B cell (primary cell): Measurements from ENCODE around the gene APOB. TPM values are rescaled to one million over a fixed set of nuclear protein-coding genes. Genes with fewer than 3 reads are reported as not detected.

ENCODE experiments used
- ATAC-seq: fragments of 200-7000 bp; cut with Tn5 transposase; one replicate; pipeline ENCODE4 v1.10.0; 2021; ENCODE audit warnings: low read depth, mild to moderate bottlenecking, moderate number of reproducible peaks, moderate library complexity
- CTCF ChIA-PET: fragments of 350-600 bp; sonication (Branson Sonifier 250); formaldehyde crosslinking; loops from one replicate; lab custom pipeline; 2021; ENCODE audit warnings: antibody characterized with exemption, inconsistent platforms; lab: Charles Lee
- POLR2A ChIA-PET: fragments of 350-600 bp; sonication (Branson Sonifier 250); formaldehyde crosslinking; loops from one replicate; lab custom pipeline; 2021; ENCODE audit warnings: antibody characterized with exemption; lab: Charles Lee
- DNase-seq: peaks from one replicate; pipeline ENCODE4 v3.0.0; 2013
- H2AFZ ChIP-seq: 2 replicates; pipeline ENCODE4 v1.6.1; 2012; ENCODE audit warnings: mild to moderate bottlenecking, low read depth, low read length; ENCODE audit not compliant: insufficient read depth, poor library complexity, severe bottlenecking
- H3K27ac ChIP-seq, 2 donors: 1 replicate in 1 of 2; 2 replicates in 1 of 2; pipeline ENCODE4 v1.5.1; 2012 to 2013; ENCODE audit warnings: low read length in 2 of 2, mild to moderate bottlenecking in 2 of 2, moderate library complexity in 1 of 2
- H3K27me3 ChIP-seq, 4 experiments: fragments of 200-600 bp in 1 of 4; sonication (generic) in 1 of 4; replicated peaks in 1 of 4; 1 replicate in 2 of 4; 2 replicates in 2 of 4; pipeline versions ENCODE4 v1.6.1 to v1.7.0; 2013 to 2016; ENCODE audit warnings: low read length in 3 of 4, mild to moderate bottlenecking in 2 of 4, mixed read lengths in 1 of 4, moderate library complexity in 1 of 4; ENCODE audit not compliant: insufficient read depth in 4 of 4, control insufficient read depth in 3 of 4; ENCODE audit errors: control extremely low read depth in 1 of 4
- H3K36me3 ChIP-seq, 2 experiments: replicated peaks in 1 of 2; 1 replicate in 1 of 2; 2 replicates in 1 of 2; pipeline versions ENCODE4 v1.6.1 to v1.7.1; 2013; ENCODE audit warnings: low read length in 1 of 2; ENCODE audit not compliant: insufficient read depth in 2 of 2, control insufficient read depth in 1 of 2; ENCODE audit errors: control extremely low read depth in 1 of 2, extremely low read depth in 1 of 2
- H3K4me1 ChIP-seq, 2 donors: fragments of 200-600 bp in 1 of 2; sonication (generic) in 1 of 2; 1 replicate in 1 of 2; 2 replicates in 1 of 2; pipeline versions ENCODE4 v1.5.1 to v1.6.1; 2013 to 2017; ENCODE audit warnings: low read length in 2 of 2; ENCODE audit not compliant: control insufficient read depth in 2 of 2, insufficient read depth in 2 of 2
- H3K4me2 ChIP-seq: replicated peaks from 2 replicates; pipeline ENCODE3; 2012; ENCODE audit warnings: mild to moderate bottlenecking, low read depth, low read length; ENCODE audit not compliant: poor library complexity, severe bottlenecking
- H3K4me3 ChIP-seq, 5 experiments: fragments of 200-600 bp in 1 of 5; sonication (generic) in 1 of 5; 1 replicate in 3 of 5; 2 replicates in 2 of 5; pipeline versions ENCODE4 v1.5.1 to v1.7.0; 2011 to 2016; ENCODE audit warnings: low read length in 4 of 5, mild to moderate bottlenecking in 4 of 5, low read depth in 2 of 5, control low read depth in 1 of 5, moderate library complexity in 1 of 5; ENCODE audit not compliant: insufficient read depth in 1 of 5; ENCODE audit errors: control extremely low read depth in 1 of 5, extremely low read depth in 1 of 5
- H3K79me2 ChIP-seq: fragments of 200-600 bp; sonication (generic); one replicate; pipeline ENCODE4 v1.6.0; 2016; ENCODE audit warnings: low read length; ENCODE audit not compliant: control insufficient read depth, insufficient read depth
- H3K9ac ChIP-seq: fragments of 200-600 bp; sonication (generic); 2 replicates; pipeline ENCODE4 v1.6.1; 2017; ENCODE audit warnings: mild to moderate bottlenecking, low read length, moderate library complexity
- H3K9me3 ChIP-seq, 3 donors: one replicate each; pipeline versions ENCODE4 v1.6.1 to v1.7.1; 2013; ENCODE audit warnings: low read length in 2 of 3; ENCODE audit not compliant: control insufficient read depth in 2 of 3, insufficient read depth in 1 of 3; ENCODE audit errors: control extremely low read depth in 1 of 3
- H4K20me1 ChIP-seq: 2 replicates; pipeline ENCODE4 v1.6.0; 2012; ENCODE audit warnings: mild to moderate bottlenecking, low read length; ENCODE audit not compliant: insufficient read depth, control insufficient read depth, poor library complexity, severe bottlenecking
- H3K27ac Mint-ChIP-seq: one replicate; pipeline ENCODE4 v1.8.0; 2021; ENCODE audit warnings: mixed read lengths
- H3K27me3 Mint-ChIP-seq: one replicate; pipeline ENCODE4 v1.8.0; 2021; ENCODE audit warnings: mixed read lengths
- H3K4me1 Mint-ChIP-seq: one replicate; pipeline ENCODE4 v1.8.0; 2021; ENCODE audit warnings: mixed read lengths
- H3K4me3 Mint-ChIP-seq: one replicate; pipeline ENCODE4 v1.8.0; 2021; ENCODE audit warnings: mixed read lengths
- H3K9me3 Mint-ChIP-seq: one replicate; pipeline ENCODE4 v1.8.0; 2022; ENCODE audit warnings: mixed read lengths; ENCODE audit not compliant: insufficient read depth
- CTCF ChIP-seq: fragments of 200-600 bp; IDR thresholded peaks from one replicate; pipeline ENCODE4 v1.8.0; 2022; ENCODE audit warnings: antibody characterized with exemption, mild to moderate bottlenecking
- EZH2 ChIP-seq: IDR thresholded peaks from 2 replicates; pipeline ENCODE4 v1.6.1; 2012; ENCODE audit warnings: borderline replicate concordance, low read depth, mild to moderate bottlenecking, moderate library complexity, low read length; ENCODE audit not compliant: insufficient read depth, poor library complexity, severe bottlenecking
- WGBS: methylation state at CpG from one replicate; pipeline ENCODE4 v1.1.5; 2013; ENCODE audit warnings: missing lambda C conversion rate; ENCODE audit not compliant: insufficient coverage; 5-methylcytosine and 5-hydroxymethylcytosine counted together
- intact Hi-C: fragments of 100-400 bp; cut with micrococcal nuclease; formaldehyde crosslinking; loops from one replicate; pipeline ENCODE4 v1.10.0; 2022
- polyA plus RNA-seq: library from polyadenylated mRNA; depleted of rRNA; stranded (reverse); fragments of >200 nt; gene quantifications from 2 replicates; pipeline ENCODE4 v1.2.3, GENCODE V29; 2012
- total RNA-seq, 2 donors: library from RNA; stranded (reverse); fragments of 120-200 nt in 1 of 2; gene quantifications; 1 replicate in 1 of 2; 2 replicates in 1 of 2; pipeline versions ENCODE4 v1.2.3 to v1.2.4, GENCODE V29; 2013 to 2022

APOB gene
- total and polyA plus RNA-seq, 2 donors (not counting 1 experiment from before 2014, with no cell fraction given): not detected

DNA sequence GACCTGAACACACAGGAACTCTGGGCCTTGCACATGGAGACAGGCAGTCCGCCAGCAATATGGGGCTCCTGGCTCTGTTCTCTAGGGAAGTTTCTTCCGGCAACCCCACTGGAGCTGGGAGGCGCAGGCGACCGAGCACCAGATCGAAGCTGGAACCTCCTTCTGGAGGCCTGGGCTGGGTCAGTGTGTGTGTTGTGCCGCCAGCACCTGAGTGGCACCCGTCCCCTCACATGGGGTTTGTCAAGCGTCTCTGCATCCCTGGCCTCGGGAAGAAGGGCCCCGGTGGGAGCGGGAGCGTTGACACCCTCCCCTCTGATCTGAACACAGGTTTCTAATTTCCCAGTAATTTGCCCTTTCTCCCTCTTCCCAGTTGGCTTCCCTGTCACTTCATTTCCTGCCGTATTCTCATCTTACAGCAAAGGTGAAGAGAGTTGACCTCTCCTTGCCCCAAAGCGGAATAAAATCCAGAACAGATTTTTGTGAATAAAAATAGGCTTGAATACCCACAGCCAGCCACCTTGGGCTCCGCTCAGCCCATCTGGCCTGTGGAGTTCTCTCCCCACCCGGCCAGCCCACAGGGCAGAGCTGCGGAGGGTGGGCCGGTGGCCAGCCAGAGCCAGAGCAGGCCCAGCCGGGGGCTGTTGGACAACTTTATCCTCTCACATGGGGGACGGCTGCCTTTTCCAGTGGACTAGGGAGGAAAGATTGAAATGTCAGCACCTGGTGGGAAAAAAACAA, 85.9 kb downstream of the APOB start:
- Histone ChIP-seq H3K9ac (no peak overlapping the region), H3K9me3 (no peaks in the 10 kb centered on the region), H4K20me1 (no peaks in the 10 kb centered on the region), H3K4me1 (no peaks in the 10 kb centered on the region), H3K79me2 (no peaks in the 10 kb centered on the region), H3K27ac (no peak overlapping the region), H3K4me3 (no peak overlapping the region), H2AFZ (no peak overlapping the region), H3K36me3 (no peaks in the 10 kb centered on the region), H3K4me2 (no peak overlapping the region), H3K27me3 (peaks cover 0 to 9% (median 2%) of the 10 kb centered on the region in 4 experiments)
- Mint-ChIP-seq H3K27me3 (peaks cover 10% of the 10 kb centered on the region), H3K9me3 (no peaks in the 10 kb centered on the region), H3K4me3 (no peak overlapping the region), H3K4me1 (no peaks in the 10 kb centered on the region), H3K27ac (no peak overlapping the region)
- DNase-seq (no peak), ATAC-seq (no peak)
- no peak for TF ChIP-seq CTCF
- ChIA-PET CTCF (interaction anchor here (0.5 to 12.3 kb wide), 2 partner anchors 296 to 348 kb away, joined by 3 to 331 read pairs; no protein-coding TSS in a partner anchor), POLR2A (no interaction called here)
- intact Hi-C loops: no loop called here
- whole genome bisulfite sequencing: 87% methylated on average over 19 of the region's 21 CpGs

- Histone ChIP-seq H3K4me3 (no peak overlapping the region), H4K20me1 (no peaks in the 10 kb centered on the region), H3K9ac (no peak overlapping the region), H3K27me3 (peaks cover 0 to 4% (median 0%) of the 10 kb centered on the region in 4 experiments), H3K4me2 (no peak overlapping the region), H3K79me2 (no peaks in the 10 kb centered on the region), H3K36me3 (no peaks in the 10 kb centered on the region), H3K4me1 (no peaks in the 10 kb centered on the region), H2AFZ (no peak overlapping the region), H3K9me3 (no peaks in the 10 kb centered on the region), H3K27ac (no peak overlapping the region)
- Mint-ChIP-seq H3K27me3 (peaks cover 10% of the 10 kb centered on the region), H3K9me3 (no peaks in the 10 kb centered on the region), H3K4me3 (no peak overlapping the region), H3K4me1 (no peaks in the 10 kb centered on the region), H3K27ac (no peak overlapping the region)
- intact Hi-C loops: no loop called here
- DNase-seq (no peak), ATAC-seq (no peak)
- CTCF ChIA-PET: interaction anchor here (1.1 to 1.4 kb wide), 2 partner anchors 174 to 295 kb away, joined by 3 to 4 read pairs; no protein-coding TSS in a partner anchor
- POLR2A ChIA-PET: no interaction called here
- TF ChIP-seq EZH2 (no peak), CTCF (no peak)
- WGBS: 88% methylated on average over 7 of the region's 10 CpGs
Measured at GRCh38 chr2:20955277-20956026, 88.4 kb downstream of the APOB start.
